H9 (cell line): ENCODE results near the gene SEMA5A. TPM values are rescaled to one million over a fixed set of nuclear protein-coding genes. Genes with fewer than 3 reads are reported as not detected.

ENCODE experiments used
- DNase-seq: peaks from one replicate; pipeline ENCODE4 v3.0.0-alpha.2; 2017
- H2AFZ ChIP-seq: one replicate; pipeline ENCODE4 v1.6.1; 2013; ENCODE audit warnings: mild to moderate bottlenecking, low read length, control low read depth, moderate library complexity
- H2AK5ac ChIP-seq: 2 replicates; pipeline ENCODE4 v1.6.1; 2013; ENCODE audit warnings: low read length, control low read depth, mixed read lengths; ENCODE audit not compliant: insufficient read length
- H2BK120ac ChIP-seq: one replicate; pipeline ENCODE4 v1.6.1; 2013; ENCODE audit warnings: low read depth, mild to moderate bottlenecking, low read length, control low read depth, inconsistent platforms; ENCODE audit not compliant: poor library complexity, severe bottlenecking
- H2BK12ac ChIP-seq: 2 replicates; pipeline ENCODE4 v1.6.1; 2013; ENCODE audit warnings: low read length, control low read depth, mixed read lengths, low read depth; ENCODE audit not compliant: insufficient read length
- H2BK15ac ChIP-seq: 2 replicates; pipeline ENCODE4 v1.6.1; 2013; ENCODE audit warnings: low read depth, low read length, control low read depth
- H2BK20ac ChIP-seq: one replicate; pipeline ENCODE4 v1.6.1; 2013; ENCODE audit warnings: low read depth, mild to moderate bottlenecking, low read length, control low read depth, inconsistent platforms; ENCODE audit not compliant: poor library complexity, severe bottlenecking
- H2BK5ac ChIP-seq: 2 replicates; pipeline ENCODE4 v1.6.1; 2013; ENCODE audit warnings: low read length, control low read depth, mixed read lengths; ENCODE audit not compliant: insufficient read length
- H3K14ac ChIP-seq: 2 replicates; pipeline ENCODE4 v1.6.1; 2013; ENCODE audit warnings: low read length, control low read depth; ENCODE audit not compliant: insufficient read depth
- H3K18ac ChIP-seq: 2 replicates; pipeline ENCODE4 v1.6.1; 2013; ENCODE audit warnings: low read depth, mild to moderate bottlenecking, mixed read lengths, low read length, control low read depth; ENCODE audit not compliant: insufficient read length
- H3K23ac ChIP-seq: 2 replicates; pipeline ENCODE4 v1.6.1; 2013; ENCODE audit warnings: low read length, control low read depth, mixed read lengths, low read depth; ENCODE audit not compliant: insufficient read length
- H3K23me2 ChIP-seq: 2 replicates; pipeline ENCODE4 v1.6.1; 2013; ENCODE audit warnings: low read depth, mild to moderate bottlenecking, mixed read lengths, low read length, control low read depth; ENCODE audit not compliant: insufficient read length, poor library complexity, severe bottlenecking
- H3K27ac ChIP-seq: 2 replicates; pipeline ENCODE4 v1.5.1; 2013; ENCODE audit warnings: low read length, control low read depth, mixed read lengths, low read depth; ENCODE audit not compliant: insufficient read length
- H3K27me3 ChIP-seq: 2 replicates; pipeline ENCODE4 v1.6.1; 2013; ENCODE audit warnings: low read length, control low read depth, inconsistent platforms; ENCODE audit not compliant: insufficient read depth
- H3K4ac ChIP-seq: 2 replicates; pipeline ENCODE4 v1.6.1; 2013; ENCODE audit warnings: low read depth, mild to moderate bottlenecking, control low read depth, inconsistent platforms, low read length, moderate library complexity
- H3K4me1 ChIP-seq: 2 replicates; pipeline ENCODE4 v1.6.1; 2013; ENCODE audit warnings: low read length, control low read depth, inconsistent platforms; ENCODE audit not compliant: insufficient read depth
- H3K4me2 ChIP-seq: 2 replicates; pipeline ENCODE4 v1.6.1; 2013; ENCODE audit warnings: low read length, control low read depth, mixed read lengths; ENCODE audit not compliant: insufficient read length, insufficient read depth
- H3K56ac ChIP-seq: 2 replicates; pipeline ENCODE4 v1.6.1; 2013; ENCODE audit warnings: low read depth, mild to moderate bottlenecking, mixed read lengths, low read length, control low read depth; ENCODE audit not compliant: insufficient read length
- H3K79me1 ChIP-seq: 2 replicates; pipeline ENCODE4 v1.6.1; 2013; ENCODE audit warnings: low read depth, mild to moderate bottlenecking, moderate library complexity, low read length, control low read depth, inconsistent platforms; ENCODE audit not compliant: insufficient read depth, poor library complexity, severe bottlenecking
- H3K79me2 ChIP-seq: 2 replicates; pipeline ENCODE4 v1.6.1; 2013; ENCODE audit warnings: low read length, control low read depth, inconsistent platforms; ENCODE audit not compliant: insufficient read depth
- H3K9ac ChIP-seq: 2 replicates; pipeline ENCODE4 v1.6.1; 2013; ENCODE audit warnings: low read length, control low read depth, mixed read lengths; ENCODE audit not compliant: insufficient read length; ENCODE audit errors: extremely low read depth
- H3K9me3 ChIP-seq: one replicate; pipeline ENCODE4 v1.6.1; 2013; ENCODE audit warnings: low read depth, low read length, inconsistent platforms; ENCODE audit not compliant: control insufficient read depth
- H3T11ph ChIP-seq: one replicate; pipeline ENCODE4 v1.6.1; 2013; ENCODE audit warnings: mild to moderate bottlenecking, low read length, control low read depth, inconsistent platforms
- H4K20me1 ChIP-seq: one replicate; pipeline ENCODE4 v1.6.1; 2013; ENCODE audit not compliant: control insufficient read depth, insufficient read length, insufficient read depth
- H4K5ac ChIP-seq: 2 replicates; pipeline ENCODE4 v1.6.1; 2013; ENCODE audit warnings: low read depth, mild to moderate bottlenecking, mixed read lengths, low read length, control low read depth; ENCODE audit not compliant: insufficient read length
- H4K8ac ChIP-seq: replicated peaks from 2 replicates; pipeline ENCODE4 v1.6.1; 2013; ENCODE audit warnings: low read length, control low read depth, mixed read lengths, low read depth; ENCODE audit not compliant: insufficient read length
- H4K91ac ChIP-seq: 2 replicates; pipeline ENCODE4 v1.6.1; 2013; ENCODE audit warnings: low read depth, mild to moderate bottlenecking, moderate library complexity, mixed read lengths, low read length, control low read depth; ENCODE audit not compliant: insufficient read length
- H3K27ac Mint-ChIP-seq, 3 experiments: 2 replicates in 2 of 3; 3 replicates in 1 of 3; pipeline ENCODE4 v1.8.0; 2020 to 2021; ENCODE audit warnings: mixed read lengths in 3 of 3, mild to moderate bottlenecking in 1 of 3, moderate library complexity in 1 of 3
- H3K27me3 Mint-ChIP-seq: 2 replicates; pipeline ENCODE4 v1.8.0; 2021; ENCODE audit warnings: low read depth, mild to moderate bottlenecking, moderate library complexity, mixed read lengths
- H3K36me3 Mint-ChIP-seq, 3 experiments: 2 replicates in 2 of 3; 3 replicates in 1 of 3; pipeline ENCODE4 v1.8.0; 2020 to 2021; ENCODE audit warnings: low read depth in 3 of 3, mixed read lengths in 3 of 3; ENCODE audit not compliant: insufficient read depth in 1 of 3
- H3K4me1 Mint-ChIP-seq, 2 experiments: 2 replicates each; pipeline ENCODE4 v1.8.0; 2020; ENCODE audit warnings: mixed read lengths in 2 of 2
- H3K4me3 Mint-ChIP-seq, 2 experiments: 2 replicates in 1 of 2; 3 replicates in 1 of 2; pipeline ENCODE4 v1.8.0; 2020 to 2021; ENCODE audit warnings: mild to moderate bottlenecking in 2 of 2, mixed read lengths in 2 of 2, moderate library complexity in 1 of 2
- H3K9me3 Mint-ChIP-seq, 2 experiments: 2 replicates in 1 of 2; 3 replicates in 1 of 2; pipeline ENCODE4 v1.8.0; 2020; ENCODE audit warnings: mild to moderate bottlenecking in 2 of 2, mixed read lengths in 2 of 2, moderate library complexity in 1 of 2
- CTCF ChIP-seq: fragments of 200-600 bp; sonication (generic); conservative IDR thresholded peaks from 3 replicates; pipeline ENCODE4 v1.8.0; 2021; ENCODE audit warnings: antibody characterized with exemption, mild to moderate bottlenecking
- WGBS: extraction: QIAGEN DNeasy Blood & Tissue Kit; methylation state at CpG from one replicate; pipeline ENCODE4 v1.1.7; 2013; ENCODE audit warnings: missing lambda C conversion rate, low lambda C conversion rate, mixed read lengths; ENCODE audit not compliant: insufficient read length; ENCODE audit errors: extremely low coverage; 5-methylcytosine and 5-hydroxymethylcytosine counted together
- total RNA-seq: library from RNA; stranded (reverse); gene quantifications from 2 replicates; pipeline ENCODE4 v1.2.1, GENCODE V29; 2021

The SEMA5A gene
- total RNA-seq, 1 experiment from 2014 or later: 4.3 TPM

DNA sequence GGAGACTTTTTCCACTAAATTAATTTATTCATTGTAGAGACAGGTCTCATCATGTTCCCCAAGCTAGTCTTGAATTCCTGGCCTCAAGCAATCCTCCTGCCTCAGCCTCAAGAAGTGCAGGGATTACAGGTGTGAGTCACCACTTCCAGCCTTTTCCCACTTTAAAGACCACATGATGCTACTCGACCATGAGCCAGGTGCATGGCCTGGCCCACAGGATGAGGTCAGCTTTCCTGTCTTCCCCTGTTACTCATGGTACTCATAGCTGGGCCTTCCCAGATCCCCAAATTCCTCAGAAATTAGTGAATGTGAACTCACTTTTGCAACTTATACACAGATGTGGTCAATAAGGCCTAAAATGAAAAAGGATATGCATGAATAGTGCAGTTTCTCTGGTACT is 395.9 kb downstream of the SEMA5A start:
- WGBS: no CpG with 5 or more reads among the region's 1 CpG
- Histone ChIP-seq H2AK5ac (no peak overlapping the region), H2AFZ (no peak overlapping the region)

More for the DNA sequence above, 395.9 kb downstream of the SEMA5A start:
- Histone ChIP-seq H4K8ac (no peak overlapping the region), H2BK20ac (no peak overlapping the region), H4K20me1 (no peaks in the 10 kb centered on the region), H3K4ac (no peak overlapping the region), H3K4me1 (no peaks in the 10 kb centered on the region), H4K91ac (no peak overlapping the region), H3K9ac (no peak overlapping the region), H3K56ac (no peak overlapping the region), H3K27ac (no peak overlapping the region), H3K4me2 (no peak overlapping the region), H3T11ph (no peak overlapping the region), H3K79me2 (no peaks in the 10 kb centered on the region), H3K27me3 (no peaks in the 10 kb centered on the region), H3K14ac (no peak overlapping the region), H3K23ac (no peak overlapping the region), H3K9me3 (no peaks in the 10 kb centered on the region), H3K23me2 (no peaks in the 10 kb centered on the region), H4K5ac (no peak overlapping the region), H2BK15ac (no peak overlapping the region), H2BK120ac (no peak overlapping the region), H2BK5ac (no peak overlapping the region), H3K79me1 (no peaks in the 10 kb centered on the region), H3K18ac (no peak overlapping the region), H2BK12ac (no peak overlapping the region)
- no peaks in the 10 kb centered on the region for H3K4me1 Mint-ChIP-seq
- no peak overlapping the region for H3K27ac Mint-ChIP-seq
- H3K9me3 Mint-ChIP-seq: peaks cover 0 to under 1% of the 10 kb centered on the region in 2 experiments; a peak in 1 of 5 replicates
- H3K36me3 Mint-ChIP-seq: peaks cover 0 to 1% (median under 1%) of the 10 kb centered on the region in 3 experiments; a peak in 4 of 7 replicates
- H3K27me3 Mint-ChIP-seq: no peaks in the 10 kb centered on the region
- no peak overlapping the region for H3K4me3 Mint-ChIP-seq
- DNase-seq: no peak
- TF ChIP-seq CTCF: no peak
